Measurements from ENCODE around the gene TSPEAR.
"Not testable (repeated sequence)": the region's sequence is repeated elsewhere in the genome, so short reads cannot be mapped to it uniquely, and the experiment has no call there.

TSPEAR gene

DNA sequence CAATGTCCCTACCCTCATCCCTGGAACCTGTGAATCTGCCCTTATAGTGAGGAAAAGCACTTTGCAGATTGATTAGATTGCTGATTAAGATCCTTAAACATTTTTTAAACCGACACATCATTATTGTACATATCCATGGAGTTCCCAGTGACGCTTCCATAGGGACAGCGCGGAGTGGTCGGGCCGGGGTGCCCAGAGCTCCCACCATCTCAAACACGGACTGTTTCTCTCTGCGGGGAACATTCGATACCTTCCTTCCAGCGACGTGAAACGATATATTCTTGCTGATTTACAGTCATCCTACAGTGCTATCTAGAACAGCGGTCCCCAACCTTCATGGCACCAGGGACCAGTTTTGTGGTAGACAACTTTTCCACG is 10.4 kb downstream of the TSPEAR start:
- no peak for DNase-seq

DNA sequence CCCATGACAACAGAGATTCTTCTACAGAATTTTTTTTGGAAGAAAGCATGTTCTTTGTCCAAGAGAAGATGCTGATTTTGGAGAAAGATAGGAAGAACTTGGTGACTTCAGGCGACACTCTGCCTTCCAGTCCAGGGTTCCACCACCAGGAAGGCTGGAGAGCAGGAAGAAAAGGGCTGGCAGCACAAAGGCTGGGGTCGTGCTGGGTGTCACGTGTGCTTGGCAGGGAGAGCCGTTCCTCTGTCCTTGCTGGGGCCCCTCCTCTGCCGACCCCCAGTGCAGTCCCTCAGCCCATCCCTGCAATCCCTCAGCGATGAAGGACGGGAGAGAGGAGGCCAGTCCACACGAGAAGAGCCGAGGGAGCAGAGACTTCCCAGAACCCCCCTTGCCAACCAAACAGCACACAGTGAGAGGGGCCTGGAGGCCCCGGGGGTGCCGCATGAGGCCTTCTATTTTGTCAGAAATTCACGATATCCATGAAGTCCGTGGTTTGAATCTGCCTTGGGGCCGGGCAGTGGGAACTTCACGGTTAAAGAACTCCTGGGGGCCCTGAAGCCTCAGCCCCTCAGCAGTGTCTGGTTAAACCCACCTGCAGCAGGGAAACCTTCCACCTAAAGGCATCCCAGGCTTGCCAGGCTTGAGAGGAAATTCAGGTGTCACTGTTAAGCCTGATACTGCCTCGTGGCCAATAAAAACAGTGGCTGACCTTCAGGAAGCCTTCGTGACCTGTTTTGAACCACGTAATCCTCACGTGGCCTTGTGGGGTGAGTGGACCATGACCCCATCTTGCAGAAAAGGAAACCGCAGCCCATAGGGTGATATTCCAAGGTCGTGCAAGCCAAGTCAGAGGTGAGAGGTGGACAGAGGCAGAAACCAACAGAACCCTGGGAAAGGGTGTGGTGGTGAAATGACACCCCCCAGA is 11.0 kb downstream of the TSPEAR start:
- DNase-seq, result no peak

DNA sequence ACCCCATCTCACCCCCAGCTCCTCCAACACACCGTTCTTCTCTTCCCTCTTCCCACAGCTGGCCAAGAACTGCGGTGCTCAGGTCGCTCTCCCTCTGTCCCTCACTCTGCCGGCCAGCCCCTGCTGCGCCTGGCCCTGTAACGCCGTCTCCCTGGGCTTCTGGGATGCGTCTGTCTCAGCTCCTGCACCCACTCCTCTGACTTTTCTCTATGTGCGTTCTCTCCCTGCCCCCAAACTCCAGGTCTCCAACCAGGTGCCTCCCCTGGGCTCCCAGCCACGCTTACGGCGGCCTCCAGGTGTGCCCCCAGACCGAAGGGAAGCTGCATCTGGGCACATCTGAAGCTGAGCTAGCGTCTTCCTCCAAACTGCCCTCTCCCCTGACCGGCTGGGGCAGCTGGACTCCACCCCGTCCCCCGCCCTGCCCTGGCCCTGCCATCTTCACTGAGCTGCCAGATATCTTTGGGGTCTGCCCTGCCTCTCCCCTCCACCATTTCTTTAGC is 11.8 kb downstream of the TSPEAR start:
- no peak for DNase-seq

DNA sequence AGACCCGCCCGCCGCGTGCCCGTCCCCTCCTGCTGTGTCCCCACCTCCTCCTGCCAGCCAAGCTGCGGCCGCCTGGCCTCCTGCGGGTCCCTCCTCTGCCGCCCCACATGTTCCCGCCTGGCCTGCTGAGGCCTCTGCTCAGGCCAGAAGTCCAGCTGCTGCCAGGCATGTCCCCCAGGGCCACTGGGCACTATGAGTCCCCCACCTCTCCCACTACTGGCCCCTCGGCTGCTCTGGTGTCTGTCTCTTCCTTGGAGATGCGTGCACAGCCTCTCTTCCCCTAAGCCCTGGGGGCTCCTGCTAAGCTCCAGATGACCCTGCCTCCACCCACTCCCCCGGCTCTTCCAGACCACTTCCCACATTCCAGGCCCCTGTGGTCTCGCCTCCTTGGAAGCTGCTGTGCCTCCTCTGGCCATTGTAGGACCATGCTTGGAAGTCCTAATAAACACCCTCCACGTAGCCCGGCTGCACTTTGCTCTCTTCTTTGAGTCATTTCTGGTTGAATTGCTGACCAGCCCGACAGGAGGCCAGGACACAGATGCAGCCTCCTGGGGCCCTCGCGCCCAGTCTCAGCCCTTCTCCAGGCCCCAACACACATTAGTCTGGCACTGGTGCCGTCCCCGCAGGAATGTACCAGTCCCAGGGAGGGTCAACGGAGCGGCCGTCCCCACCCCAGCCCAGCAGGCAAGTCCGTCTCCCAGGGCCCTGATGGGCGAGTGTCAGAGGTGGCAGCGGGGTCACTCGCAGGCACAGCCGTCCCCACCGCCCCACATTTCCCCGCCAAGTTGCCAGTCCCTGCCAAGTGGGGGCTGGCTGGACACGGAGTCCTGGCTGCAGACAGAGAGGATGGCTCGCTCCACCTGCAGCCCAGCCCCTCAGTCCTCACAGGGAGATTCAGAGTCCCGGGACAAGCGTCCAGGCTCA is 13.3 kb downstream of the TSPEAR start:
- no peak for DNase-seq

DNA sequence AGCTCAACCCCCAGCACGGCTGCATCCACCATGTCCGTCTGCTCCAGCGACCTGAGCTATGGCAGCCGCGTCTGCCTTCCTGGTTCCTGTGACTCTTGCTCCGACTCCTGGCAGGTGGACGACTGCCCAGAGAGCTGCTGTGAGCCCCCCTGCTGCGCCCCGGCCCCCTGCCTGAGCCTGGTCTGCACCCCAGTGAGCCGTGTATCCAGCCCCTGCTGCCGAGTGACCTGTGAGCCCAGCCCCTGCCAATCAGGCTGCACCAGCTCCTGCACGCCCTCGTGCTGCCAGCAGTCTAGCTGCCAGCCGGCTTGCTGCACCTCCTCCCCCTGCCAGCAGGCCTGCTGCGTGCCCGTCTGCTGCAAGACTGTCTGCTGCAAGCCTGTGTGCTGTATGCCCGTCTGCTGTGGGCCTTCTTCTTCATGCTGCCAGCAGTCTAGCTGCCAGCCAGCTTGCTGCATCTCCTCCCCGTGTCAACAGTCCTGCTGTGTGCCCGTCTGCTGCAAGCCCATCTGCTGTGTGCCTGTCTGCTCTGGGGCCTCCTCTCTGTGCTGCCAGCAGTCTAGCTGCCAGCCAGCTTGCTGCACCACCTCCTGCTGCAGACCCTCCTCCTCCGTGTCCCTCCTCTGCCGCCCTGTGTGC is 14.1 kb downstream of the TSPEAR start, which contains the start of gene KRTAP10-12:
Gene KRTAP10-12 (plus strand): TSS at position 1 of the 639 bp plus-strand sequence. CDS start 30 bp downstream, at position 31.
- not testable (repeated sequence) for DNase-seq

- DNase-seq, result no peak
These were observed 14.8 kb downstream of the TSPEAR start for GRCh38 chr21:44696572-44696971.

DNA sequence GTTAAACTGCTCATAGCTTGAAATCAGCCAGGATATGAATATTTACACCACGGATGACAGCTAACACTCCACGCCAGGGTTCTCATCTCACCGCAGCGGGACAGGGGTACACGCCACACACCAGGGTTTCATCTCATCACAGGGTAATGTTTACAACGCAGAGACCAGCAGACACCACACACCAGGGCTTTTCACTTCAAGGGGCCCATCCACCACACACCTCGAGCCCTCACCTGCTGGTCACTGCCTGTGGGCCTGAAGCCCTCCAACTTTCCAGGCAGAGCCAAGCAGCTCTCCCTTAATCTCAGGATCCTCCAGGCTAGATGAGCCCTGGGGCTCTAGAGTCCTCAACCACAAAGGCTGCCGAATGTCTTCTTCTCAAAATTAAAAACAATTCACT is 15.7 kb downstream of the TSPEAR start:
- DNase-seq, result no peak

GRCh38 chr21:44695184-44695583 is 16.2 kb downstream of the TSPEAR start:
- DNase-seq, result no peak

DNA sequence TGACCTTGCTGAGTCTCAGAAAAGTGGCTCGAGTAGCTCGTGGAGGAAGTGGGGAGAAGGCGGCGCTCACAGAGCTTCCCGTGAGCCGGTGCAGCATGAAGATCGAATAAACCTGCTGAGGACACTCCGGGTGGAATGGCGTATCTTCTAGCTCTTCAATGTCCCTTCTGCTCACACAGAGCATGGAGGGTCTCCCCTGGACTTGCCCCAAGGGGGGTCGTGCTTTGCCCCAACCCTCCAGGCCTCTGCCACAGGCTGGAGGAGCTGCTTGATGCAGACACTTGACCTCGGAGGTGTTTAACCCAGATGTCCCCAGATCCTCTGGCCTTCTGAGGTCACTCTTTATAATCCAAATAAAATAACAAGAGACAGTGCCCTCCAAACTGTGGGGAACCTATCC is 16.6 kb downstream of the TSPEAR start:
- no peak for DNase-seq

- DNase-seq, result no peak
These were observed 18.4 kb downstream of the TSPEAR start for GRCh38 chr21:44692798-44693512.

DNA sequence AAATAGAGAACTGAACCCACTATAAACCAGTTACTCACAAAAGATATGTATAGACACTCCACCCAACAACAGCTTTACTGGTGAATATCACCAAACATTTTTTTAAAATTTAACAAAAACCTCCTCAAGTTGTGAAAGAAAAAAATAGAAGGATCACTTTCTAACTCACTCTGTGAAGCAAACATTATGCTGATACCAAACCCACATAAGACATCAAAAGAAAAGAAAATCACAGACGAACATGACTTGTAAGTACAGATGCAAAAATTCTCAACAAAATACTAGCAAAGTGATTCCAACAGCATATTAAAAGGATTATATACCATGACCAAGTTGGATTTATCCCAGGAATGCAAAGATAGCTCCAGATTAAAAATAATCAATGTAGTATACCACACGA is 19.7 kb downstream of the TSPEAR start:
- no peak for DNase-seq

DNA sequence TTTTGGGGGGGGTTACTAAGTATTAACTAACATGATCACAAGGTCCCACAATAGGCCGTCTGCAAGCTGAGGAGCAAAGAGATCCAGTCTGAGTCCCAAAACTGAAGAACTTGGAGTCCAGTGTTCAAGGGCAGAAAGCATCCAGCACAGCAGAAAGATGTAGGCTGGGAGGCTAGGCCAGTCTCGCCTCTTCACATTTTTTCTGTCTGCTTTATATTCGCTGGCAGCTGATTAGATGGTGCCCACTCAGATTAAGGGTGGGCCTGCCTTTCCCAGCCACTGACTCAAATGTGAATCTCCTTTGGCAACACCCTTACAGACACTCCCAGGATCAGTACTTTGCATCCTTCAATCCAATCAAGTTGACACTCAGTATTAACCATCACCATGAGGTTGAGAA is 21.6 kb downstream of the TSPEAR start:
- DNase-seq, result not testable (repeated sequence)

DNA sequence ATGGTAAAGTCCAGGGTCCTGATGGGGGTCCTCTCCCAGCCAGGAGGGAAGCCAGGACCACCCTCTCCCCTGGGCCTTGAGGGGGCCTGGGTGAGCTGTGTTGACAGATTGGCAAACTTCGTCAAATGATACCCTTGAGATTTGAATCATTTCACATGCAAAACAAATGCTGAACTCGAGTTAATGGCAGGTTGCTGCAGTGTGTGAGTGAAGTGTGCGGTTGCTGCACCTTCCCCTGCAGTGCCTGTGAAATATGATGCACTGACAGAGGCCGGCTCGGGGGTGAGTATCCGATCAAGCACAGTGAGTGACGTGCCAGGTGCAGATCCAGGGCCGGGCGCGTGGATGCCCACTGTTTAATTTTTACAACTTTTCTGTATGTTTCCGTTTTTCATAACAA is 23.7 kb downstream of the TSPEAR start:
- no peak for DNase-seq

GRCh38 chr21:44686843-44687561 is 24.4 kb downstream of the TSPEAR start:
- DNase-seq, result no peak

DNA sequence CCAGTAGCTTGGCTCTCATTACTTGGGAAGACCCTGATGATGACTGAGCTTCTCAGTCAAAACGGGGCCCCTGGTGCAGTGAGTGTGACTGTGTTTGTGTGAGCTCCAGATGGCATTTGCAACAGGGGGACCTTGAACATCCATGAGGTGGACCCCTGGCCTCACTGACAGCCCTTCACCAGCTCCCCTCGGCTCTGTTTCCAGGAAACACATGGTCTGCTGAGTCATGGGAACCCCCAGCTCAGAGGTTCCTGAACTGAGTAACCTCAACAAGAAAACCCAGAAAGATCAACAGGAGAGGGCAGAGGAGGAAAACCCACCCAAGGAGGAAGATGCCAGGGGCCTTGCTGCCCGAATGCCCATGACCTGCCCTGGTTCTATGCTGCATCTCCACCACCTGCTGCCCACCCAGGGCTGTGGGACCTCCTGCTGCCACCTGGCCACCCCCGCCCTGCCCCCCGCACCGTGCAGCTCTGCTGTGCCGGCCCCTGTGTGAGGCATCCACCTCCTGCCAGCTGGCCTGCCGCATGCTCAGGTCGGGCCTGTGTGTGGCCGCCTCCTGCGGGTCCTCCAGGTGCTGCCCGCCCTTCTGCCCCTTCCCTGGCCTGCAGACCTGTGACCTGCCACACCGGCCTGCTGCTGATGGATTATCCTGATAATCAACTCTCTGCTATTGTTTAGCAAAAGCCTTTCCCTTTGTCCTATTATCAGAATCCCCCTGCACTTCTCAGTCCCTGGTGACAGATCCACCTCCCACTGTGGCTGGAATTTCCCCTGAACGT is 25.2 kb downstream of the TSPEAR start:
- DNase-seq, result no peak

- DNase-seq, result not testable (repeated sequence)
These were observed 26.3 kb downstream of the TSPEAR start for GRCh38 chr21:44685050-44685449.

- no peak for DNase-seq
These were observed 26.9 kb downstream of the TSPEAR start for GRCh38 chr21:44684483-44684882.

DNA sequence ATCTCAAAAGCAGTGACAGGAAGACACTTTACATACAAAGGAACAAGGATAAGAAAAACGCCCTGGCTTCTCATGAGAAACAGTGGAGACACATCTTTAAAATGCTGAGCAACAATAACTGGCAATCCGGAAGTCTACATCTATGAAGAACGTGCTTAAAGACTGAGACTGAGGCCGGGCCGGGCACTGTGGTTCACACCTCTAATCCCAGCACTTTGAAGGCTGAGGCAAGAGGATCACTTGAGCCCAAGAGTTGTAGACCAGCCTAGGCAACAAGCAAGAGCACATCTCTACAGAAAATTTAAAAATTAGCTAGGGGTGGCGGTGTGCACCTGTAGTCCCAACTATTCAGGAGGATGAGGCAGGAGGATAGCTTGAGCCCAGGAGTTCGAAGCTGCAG is 27.3 kb downstream of the TSPEAR start:
- no peak for DNase-seq

GRCh38 chr21:44682580-44683151 is 28.7 kb downstream of the TSPEAR start:
- no peak for DNase-seq

DNA sequence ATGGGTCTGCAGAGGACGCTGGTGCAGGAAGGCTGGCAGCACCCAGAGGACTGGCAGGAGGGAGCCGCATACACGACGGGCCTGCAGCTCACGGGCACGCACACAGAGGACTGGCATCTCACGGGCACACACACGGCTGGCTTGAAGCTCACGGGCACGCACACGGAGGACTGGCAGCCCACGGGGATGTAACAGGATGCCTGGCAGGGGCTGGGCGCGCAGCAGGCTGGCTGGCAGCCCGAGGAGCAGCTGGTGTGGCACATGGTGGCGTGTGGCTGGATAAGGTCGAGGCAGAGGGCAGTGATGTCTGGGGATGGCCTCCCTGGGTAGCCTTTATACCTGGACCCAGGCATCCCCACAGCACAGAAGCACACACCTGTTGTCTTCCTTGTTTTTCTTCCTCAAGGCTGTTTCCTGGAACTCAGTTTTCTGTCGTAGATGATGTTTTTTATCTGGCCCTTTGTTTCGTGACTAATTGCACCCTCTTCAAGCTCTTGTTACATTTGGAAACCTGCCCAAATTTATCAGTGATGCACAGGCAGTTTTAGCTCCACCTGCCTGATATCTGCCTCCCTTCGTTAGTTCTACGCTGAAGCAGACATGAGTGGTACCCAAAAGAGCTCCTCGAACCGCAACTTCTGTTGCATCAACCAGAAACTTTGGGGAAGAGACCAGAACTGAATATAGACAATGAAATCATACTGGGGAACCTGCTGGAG is 29.4 kb downstream of the TSPEAR start, which contains the start of gene KRTAP12-1:
Gene KRTAP12-1 (minus strand): TSS at position 303 of the 719 bp plus-strand sequence. CDS start 40 bp downstream, at position 263.
- no peak for DNase-seq
